SH-SY5Y (cell line): ENCODE measurements around the gene EGFLAM.

Experiments used
- GATA2 ChIP-seq: IDR thresholded peaks from 2 replicates; pipeline ENCODE4 v1.6.1; 2011; ENCODE audit warnings: mild to moderate bottlenecking, low read depth, low read length
- GATA3 ChIP-seq: IDR thresholded peaks from 2 replicates; pipeline ENCODE4 v1.6.1; 2011; ENCODE audit warnings: low read depth, mild to moderate bottlenecking, low read length, moderate library complexity

- TF ChIP-seq GATA2 (no peak), GATA3 (no peak)
These were observed 112.2 kb downstream of the EGFLAM start for GRCh38 chr5:38370358-38371100.
